Measurements from ENCODE around the gene LARGE1.
"Not testable (repeated sequence)": the region's sequence is repeated elsewhere in the genome, so short reads cannot be mapped to it uniquely, and the experiment has no call there.

LARGE1 gene

DNA sequence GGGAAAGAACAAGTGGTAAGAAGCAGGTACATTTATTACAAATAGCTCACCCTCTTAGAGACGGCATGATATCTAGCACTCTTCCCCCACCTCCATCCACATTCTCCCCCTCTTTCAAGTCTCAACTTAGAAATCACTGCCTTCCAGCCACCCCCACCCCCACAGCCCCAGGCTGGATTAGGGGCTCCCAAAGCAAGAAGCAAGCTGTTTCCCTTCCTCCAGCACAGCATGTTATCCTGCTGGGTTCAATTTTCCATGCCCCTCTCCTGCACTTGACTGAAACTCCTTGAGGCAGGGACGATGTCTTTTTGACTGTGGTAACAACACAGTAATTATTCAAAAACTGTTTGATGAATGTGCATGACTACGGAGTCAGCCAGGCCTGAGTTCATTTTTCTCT is 350.7 kb downstream of the LARGE1 start:
- Histone ChIP-seq H3K4me2 (ENCODE audit: low read depth, low read length, poor library complexity, severe bottlenecking) (no peak overlapping the region), H3K79me2 (ENCODE audit: insufficient read depth, low read length) (no peaks in the 10 kb centered on the region), H3K9me2 (replicated peaks; ENCODE audit: low read depth, low read length) (no peaks in the 10 kb centered on the region), H4K20me1 (ENCODE audit: insufficient read depth, low read length, poor library complexity, severe bottlenecking) (no peaks in the 10 kb centered on the region), H3F3A (ENCODE audit: low read depth) (no peaks in the 10 kb centered on the region), H3K4me1 (ENCODE audit: insufficient read depth, low read length, poor library complexity, severe bottlenecking) (no peaks in the 10 kb centered on the region), H3K9me3 (ENCODE audit: insufficient read depth, low read depth, low read length) (no peaks in the 10 kb centered on the region), H3K4me3 (ENCODE audit: low read length, poor library complexity, severe bottlenecking) (no peak overlapping the region), H3K27me3 (ENCODE audit: insufficient read depth, low read length, poor library complexity, severe bottlenecking) (no peaks in the 10 kb centered on the region), H3K9ac (ENCODE audit: low read depth, low read length, poor library complexity, severe bottlenecking) (no peak overlapping the region), H2AFZ (ENCODE audit: low read length) (no peak overlapping the region), H3K36me3 (ENCODE audit: insufficient read depth, low read length) (no peaks in the 10 kb centered on the region)
- TF ChIP-seq, protein P1, sequence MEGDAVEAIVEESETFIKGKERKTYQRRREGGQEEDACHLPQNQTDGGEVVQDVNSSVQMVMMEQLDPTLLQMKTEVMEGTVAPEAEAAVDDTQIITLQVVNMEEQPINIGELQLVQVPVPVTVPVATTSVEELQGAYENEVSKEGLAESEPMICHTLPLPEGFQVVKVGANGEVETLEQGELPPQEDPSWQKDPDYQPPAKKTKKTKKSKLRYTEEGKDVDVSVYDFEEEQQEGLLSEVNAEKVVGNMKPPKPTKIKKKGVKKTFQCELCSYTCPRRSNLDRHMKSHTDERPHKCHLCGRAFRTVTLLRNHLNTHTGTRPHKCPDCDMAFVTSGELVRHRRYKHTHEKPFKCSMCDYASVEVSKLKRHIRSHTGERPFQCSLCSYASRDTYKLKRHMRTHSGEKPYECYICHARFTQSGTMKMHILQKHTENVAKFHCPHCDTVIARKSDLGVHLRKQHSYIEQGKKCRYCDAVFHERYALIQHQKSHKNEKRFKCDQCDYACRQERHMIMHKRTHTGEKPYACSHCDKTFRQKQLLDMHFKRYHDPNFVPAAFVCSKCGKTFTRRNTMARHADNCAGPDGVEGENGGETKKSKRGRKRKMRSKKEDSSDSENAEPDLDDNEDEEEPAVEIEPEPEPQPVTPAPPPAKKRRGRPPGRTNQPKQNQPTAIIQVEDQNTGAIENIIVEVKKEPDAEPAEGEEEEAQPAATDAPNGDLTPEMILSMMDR (conservative IDR thresholded peaks at IDR 0.05; ENCODE audit: low read length): no peak
- no peak for TF ChIP-seq EZH2phosphoT487 (IDR thresholded peaks at IDR 0.05; ENCODE audit: borderline replicate concordance)

DNA sequence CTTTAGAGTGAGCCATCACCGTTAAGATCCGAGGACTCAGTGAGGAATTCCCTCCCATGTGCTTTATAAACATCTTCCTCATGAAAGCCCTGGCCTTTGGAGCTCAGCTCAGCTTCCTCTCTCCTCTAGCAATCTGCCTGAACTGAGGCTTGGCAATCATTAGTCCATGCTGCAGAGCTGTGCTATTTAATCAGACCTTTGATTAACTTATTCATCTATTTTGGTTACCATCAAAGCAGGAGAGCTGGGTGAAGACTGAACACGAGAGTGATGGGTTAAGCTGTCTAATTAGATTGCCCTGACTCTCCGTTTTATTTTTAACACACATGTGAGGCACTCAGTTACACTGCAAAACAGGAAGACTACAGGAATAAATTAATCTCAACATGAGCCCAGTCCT is 351.3 kb downstream of the LARGE1 start:
- Histone ChIP-seq H3K27me3 (ENCODE audit: insufficient read depth, low read length, poor library complexity, severe bottlenecking) (no peaks in the 10 kb centered on the region), H3K4me3 (ENCODE audit: low read length, poor library complexity, severe bottlenecking) (no peak overlapping the region), H3K4me1 (ENCODE audit: insufficient read depth, low read length, poor library complexity, severe bottlenecking) (no peaks in the 10 kb centered on the region), H3K79me2 (ENCODE audit: insufficient read depth, low read length) (no peaks in the 10 kb centered on the region), H3K9me3 (ENCODE audit: insufficient read depth, low read depth, low read length) (no peaks in the 10 kb centered on the region), H3K4me2 (ENCODE audit: low read depth, low read length, poor library complexity, severe bottlenecking) (no peak overlapping the region), H3K36me3 (ENCODE audit: insufficient read depth, low read length) (no peaks in the 10 kb centered on the region), H2AFZ (ENCODE audit: low read length) (no peak overlapping the region), H3K9ac (ENCODE audit: low read depth, low read length, poor library complexity, severe bottlenecking) (no peak overlapping the region), H4K20me1 (ENCODE audit: insufficient read depth, low read length, poor library complexity, severe bottlenecking) (no peaks in the 10 kb centered on the region), H3F3A (ENCODE audit: low read depth) (no peaks in the 10 kb centered on the region), H3K9me2 (replicated peaks; ENCODE audit: low read depth, low read length) (no peaks in the 10 kb centered on the region)
- TF ChIP-seq EZH2phosphoT487 (IDR thresholded peaks at IDR 0.05; ENCODE audit: borderline replicate concordance): no peak
- TF ChIP-seq, protein P1 (conservative IDR thresholded peaks at IDR 0.05; ENCODE audit: low read length): no peak

DNA sequence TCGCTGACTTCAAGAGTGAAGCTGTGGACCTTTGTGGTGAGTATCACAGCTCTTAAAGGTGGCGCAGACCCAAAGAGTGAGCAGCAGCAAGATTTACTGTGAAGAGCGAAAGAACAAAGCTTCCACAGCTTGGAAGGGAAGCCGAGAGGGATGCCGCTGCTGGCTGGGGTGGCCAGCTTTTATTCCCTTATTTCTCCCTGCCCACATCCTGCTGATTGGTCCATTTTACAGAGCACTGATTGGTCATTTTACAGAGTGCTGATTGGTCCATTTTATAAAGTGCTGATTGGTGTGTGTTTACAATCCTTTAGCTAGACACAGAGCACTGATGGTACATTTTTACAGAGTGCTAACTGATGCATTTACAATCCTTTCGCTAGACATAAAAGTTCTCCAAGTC is 353.8 kb downstream of the LARGE1 start:
- not testable (repeated sequence) for H3K4me3 ChIP-seq (ENCODE audit: low read length, poor library complexity, severe bottlenecking); H3K4me2 ChIP-seq (ENCODE audit: low read depth, low read length, poor library complexity, severe bottlenecking); H3K4me1 ChIP-seq (ENCODE audit: insufficient read depth, low read length, poor library complexity, severe bottlenecking); H3K9me3 ChIP-seq (ENCODE audit: insufficient read depth, low read depth, low read length); H2AFZ ChIP-seq (ENCODE audit: low read length); H4K20me1 ChIP-seq (ENCODE audit: insufficient read depth, low read length, poor library complexity, severe bottlenecking); H3K27me3 ChIP-seq (ENCODE audit: insufficient read depth, low read length, poor library complexity, severe bottlenecking); H3K79me2 ChIP-seq (ENCODE audit: insufficient read depth, low read length); H3K9me2 ChIP-seq (replicated peaks; ENCODE audit: low read depth, low read length); H3K36me3 ChIP-seq (ENCODE audit: insufficient read depth, low read length); H3K9ac ChIP-seq (ENCODE audit: low read depth, low read length, poor library complexity, severe bottlenecking); H3F3A ChIP-seq (ENCODE audit: low read depth)

DNA sequence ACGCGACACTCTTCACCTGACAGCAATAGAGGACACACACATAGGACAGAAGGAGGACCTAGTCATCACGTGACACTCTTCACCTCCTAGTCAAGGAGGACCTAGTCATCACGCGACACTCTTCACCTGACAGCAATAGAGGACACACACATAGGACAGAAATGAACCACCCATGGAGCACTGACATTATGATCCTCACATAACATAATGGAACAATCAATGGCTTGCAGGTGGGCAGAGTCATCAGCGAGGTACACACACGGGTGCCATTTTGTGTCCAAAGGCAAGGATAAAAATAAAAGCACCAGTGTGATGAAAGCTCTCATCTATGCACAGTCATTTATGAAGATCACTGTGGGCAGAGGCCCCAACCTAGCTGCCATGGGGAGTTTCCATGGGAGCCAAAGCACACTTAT is 354.7 kb downstream of the LARGE1 start:
- Histone ChIP-seq H3F3A (ENCODE audit: low read depth) (no peaks in the 10 kb centered on the region), H3K9me2 (replicated peaks; ENCODE audit: low read depth, low read length) (no peaks in the 10 kb centered on the region), H3K9ac (ENCODE audit: low read depth, low read length, poor library complexity, severe bottlenecking) (no peak overlapping the region), H2AFZ (ENCODE audit: low read length) (no peak overlapping the region), H3K4me1 (ENCODE audit: insufficient read depth, low read length, poor library complexity, severe bottlenecking) (no peaks in the 10 kb centered on the region), H3K4me3 (ENCODE audit: low read length, poor library complexity, severe bottlenecking) (no peak overlapping the region), H3K4me2 (ENCODE audit: low read depth, low read length, poor library complexity, severe bottlenecking) (no peak overlapping the region), H3K9me3 (ENCODE audit: insufficient read depth, low read depth, low read length) (no peaks in the 10 kb centered on the region), H4K20me1 (ENCODE audit: insufficient read depth, low read length, poor library complexity, severe bottlenecking) (no peaks in the 10 kb centered on the region), H3K27me3 (ENCODE audit: insufficient read depth, low read length, poor library complexity, severe bottlenecking) (no peaks in the 10 kb centered on the region), H3K36me3 (ENCODE audit: insufficient read depth, low read length) (no peaks in the 10 kb centered on the region), H3K79me2 (ENCODE audit: insufficient read depth, low read length) (no peaks in the 10 kb centered on the region)
- no peak for TF ChIP-seq EZH2phosphoT487 (IDR thresholded peaks at IDR 0.05; ENCODE audit: borderline replicate concordance)
